CD4-positive, alpha-beta T cell treated with Interferon alpha-2 for 1 hour (primary cell): ENCODE results near the gene KIAA1958.
"Not testable (repeated sequence)": the region's sequence is repeated elsewhere in the genome, so short reads cannot be mapped to it uniquely, and the experiment has no call there.

Experiments
- DNase-seq, 2 donors: peaks; one replicate each; pipeline ENCODE4 v3.0.0-alpha.2; 2020 to 2022

The KIAA1958 gene

GRCh38 chr9:112556497-112557442 is 70.1 kb downstream of the KIAA1958 start:
- DNase-seq, result no peak

GRCh38 chr9:112558476-112558875 is 71.8 kb downstream of the KIAA1958 start:
- DNase-seq, result no peak

- no peak for DNase-seq
These were observed 72.4 kb downstream of the KIAA1958 start for GRCh38 chr9:112558978-112559377.

GRCh38 chr9:112559629-112560413 is 73.2 kb downstream of the KIAA1958 start:
- DNase-seq, result no peak

- no peak for DNase-seq
These were observed 75.8 kb downstream of the KIAA1958 start for GRCh38 chr9:112562235-112562958.

- no peak for DNase-seq
These were observed 82.6 kb downstream of the KIAA1958 start for GRCh38 chr9:112569186-112569585.

- DNase-seq, result no peak
These were observed 84.1 kb downstream of the KIAA1958 start for GRCh38 chr9:112570671-112571167.

GRCh38 chr9:112571624-112572355 is 85.2 kb downstream of the KIAA1958 start:
- DNase-seq, result no peak

GRCh38 chr9:112572416-112572815 is 85.8 kb downstream of the KIAA1958 start:
- DNase-seq, result no peak

- no peak for DNase-seq
These were observed 87.4 kb downstream of the KIAA1958 start for GRCh38 chr9:112574008-112574407.

GRCh38 chr9:112575107-112575506 is 88.5 kb downstream of the KIAA1958 start:
- no peak for DNase-seq

- no peak for DNase-seq
These were observed 95.0 kb downstream of the KIAA1958 start for GRCh38 chr9:112581469-112582176.

- DNase-seq, result no peak
These were observed 96.0 kb downstream of the KIAA1958 start for GRCh38 chr9:112582371-112583262.

- DNase-seq, result no peak
These were observed 100.0 kb downstream of the KIAA1958 start for GRCh38 chr9:112586599-112587155.

- not testable (repeated sequence) for DNase-seq
These were observed 105.2 kb downstream of the KIAA1958 start for GRCh38 chr9:112591875-112592274.

- DNase-seq, result no peak
These were observed 113.1 kb downstream of the KIAA1958 start for GRCh38 chr9:112599732-112600131.

- DNase-seq, result no peak
These were observed 115.0 kb downstream of the KIAA1958 start for GRCh38 chr9:112601636-112602035.

GRCh38 chr9:112604790-112605189 is 118.2 kb downstream of the KIAA1958 start:
- no peak for DNase-seq

- DNase-seq, result no peak
These were observed 118.9 kb downstream of the KIAA1958 start for GRCh38 chr9:112605518-112605917.
